HL-60 (cell line): ENCODE data around the gene CAMTA1.

Experiments
- DNase-seq, 2 experiments: peaks; one replicate each; pipeline ENCODE4 v3.0.0-alpha.2; 2010 to 2020; ENCODE audit warnings: low read depth in 1 of 2, low spot score in 1 of 2
- H3K27ac ChIP-seq: fragments of 250-450 bp; sonication (Bioruptor Pico); replicated peaks from 2 replicates; pipeline ENCODE4 v1.5.1; 2020; ENCODE audit warnings: mild to moderate bottlenecking, moderate library complexity
- H3K27me3 ChIP-seq: fragments of 250-450 bp; sonication (Bioruptor Pico); 2 replicates; pipeline ENCODE4 v1.5.1; 2021; ENCODE audit warnings: mild to moderate bottlenecking, moderate library complexity; ENCODE audit not compliant: insufficient read depth, poor library complexity, severe bottlenecking
- H3K4me3 ChIP-seq: replicated peaks from 2 replicates; pipeline ENCODE4 v1.5.1; 2011; ENCODE audit warnings: mild to moderate bottlenecking, control low read depth, low read length; ENCODE audit not compliant: insufficient read depth
- GABPA ChIP-seq: IDR thresholded peaks from 2 replicates; pipeline ENCODE4 v1.6.1; 2012; ENCODE audit warnings: low read depth
- POLR2AphosphoS5 ChIP-seq: IDR thresholded peaks from 2 replicates; pipeline ENCODE4 v1.6.1; 2012; ENCODE audit warnings: low read depth
- SPI1 ChIP-seq: IDR thresholded peaks from 2 replicates; pipeline ENCODE4 v1.6.1; 2012; ENCODE audit warnings: low read depth, mild to moderate bottlenecking, borderline replicate concordance
- TF ChIP-seq, protein P1 (sequence below): IDR thresholded peaks from 2 replicates; pipeline ENCODE4 v1.6.1; 2012; ENCODE audit warnings: low read depth; ENCODE audit not compliant: insufficient replicate concordance
- TF ChIP-seq, protein P2 (sequence below): IDR thresholded peaks from one replicate; pipeline ENCODE4 v1.5.1; 2011; ENCODE audit warnings: low read length, control low read depth, inconsistent platforms; ENCODE audit not compliant: insufficient read depth

Gene CAMTA1

GRCh38 chr1:7629465-7630195, 844.4 kb downstream of the CAMTA1 start:
- DNase-seq = no peak
- peaks cover 2% of the 10 kb centered on the region for H3K27me3 ChIP-seq
- H3K4me3 ChIP-seq = no peak overlapping the region
- no peak overlapping the region for H3K27ac ChIP-seq
- TF ChIP-seq POLR2AphosphoS5 (no peak), SPI1 (no peak), GABPA (no peak)
- TF ChIP-seq, protein P1, sequence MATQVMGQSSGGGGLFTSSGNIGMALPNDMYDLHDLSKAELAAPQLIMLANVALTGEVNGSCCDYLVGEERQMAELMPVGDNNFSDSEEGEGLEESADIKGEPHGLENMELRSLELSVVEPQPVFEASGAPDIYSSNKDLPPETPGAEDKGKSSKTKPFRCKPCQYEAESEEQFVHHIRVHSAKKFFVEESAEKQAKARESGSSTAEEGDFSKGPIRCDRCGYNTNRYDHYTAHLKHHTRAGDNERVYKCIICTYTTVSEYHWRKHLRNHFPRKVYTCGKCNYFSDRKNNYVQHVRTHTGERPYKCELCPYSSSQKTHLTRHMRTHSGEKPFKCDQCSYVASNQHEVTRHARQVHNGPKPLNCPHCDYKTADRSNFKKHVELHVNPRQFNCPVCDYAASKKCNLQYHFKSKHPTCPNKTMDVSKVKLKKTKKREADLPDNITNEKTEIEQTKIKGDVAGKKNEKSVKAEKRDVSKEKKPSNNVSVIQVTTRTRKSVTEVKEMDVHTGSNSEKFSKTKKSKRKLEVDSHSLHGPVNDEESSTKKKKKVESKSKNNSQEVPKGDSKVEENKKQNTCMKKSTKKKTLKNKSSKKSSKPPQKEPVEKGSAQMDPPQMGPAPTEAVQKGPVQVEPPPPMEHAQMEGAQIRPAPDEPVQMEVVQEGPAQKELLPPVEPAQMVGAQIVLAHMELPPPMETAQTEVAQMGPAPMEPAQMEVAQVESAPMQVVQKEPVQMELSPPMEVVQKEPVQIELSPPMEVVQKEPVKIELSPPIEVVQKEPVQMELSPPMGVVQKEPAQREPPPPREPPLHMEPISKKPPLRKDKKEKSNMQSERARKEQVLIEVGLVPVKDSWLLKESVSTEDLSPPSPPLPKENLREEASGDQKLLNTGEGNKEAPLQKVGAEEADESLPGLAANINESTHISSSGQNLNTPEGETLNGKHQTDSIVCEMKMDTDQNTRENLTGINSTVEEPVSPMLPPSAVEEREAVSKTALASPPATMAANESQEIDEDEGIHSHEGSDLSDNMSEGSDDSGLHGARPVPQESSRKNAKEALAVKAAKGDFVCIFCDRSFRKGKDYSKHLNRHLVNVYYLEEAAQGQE = no peak
- TF ChIP-seq, protein P2, sequence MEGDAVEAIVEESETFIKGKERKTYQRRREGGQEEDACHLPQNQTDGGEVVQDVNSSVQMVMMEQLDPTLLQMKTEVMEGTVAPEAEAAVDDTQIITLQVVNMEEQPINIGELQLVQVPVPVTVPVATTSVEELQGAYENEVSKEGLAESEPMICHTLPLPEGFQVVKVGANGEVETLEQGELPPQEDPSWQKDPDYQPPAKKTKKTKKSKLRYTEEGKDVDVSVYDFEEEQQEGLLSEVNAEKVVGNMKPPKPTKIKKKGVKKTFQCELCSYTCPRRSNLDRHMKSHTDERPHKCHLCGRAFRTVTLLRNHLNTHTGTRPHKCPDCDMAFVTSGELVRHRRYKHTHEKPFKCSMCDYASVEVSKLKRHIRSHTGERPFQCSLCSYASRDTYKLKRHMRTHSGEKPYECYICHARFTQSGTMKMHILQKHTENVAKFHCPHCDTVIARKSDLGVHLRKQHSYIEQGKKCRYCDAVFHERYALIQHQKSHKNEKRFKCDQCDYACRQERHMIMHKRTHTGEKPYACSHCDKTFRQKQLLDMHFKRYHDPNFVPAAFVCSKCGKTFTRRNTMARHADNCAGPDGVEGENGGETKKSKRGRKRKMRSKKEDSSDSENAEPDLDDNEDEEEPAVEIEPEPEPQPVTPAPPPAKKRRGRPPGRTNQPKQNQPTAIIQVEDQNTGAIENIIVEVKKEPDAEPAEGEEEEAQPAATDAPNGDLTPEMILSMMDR = no peak

- TF ChIP-seq GABPA (no peak), SPI1 (no peak), POLR2AphosphoS5 (no peak)
- TF ChIP-seq, protein P2 = no peak
- TF ChIP-seq, protein P1 = no peak
- DNase-seq = no peak
- Histone ChIP-seq H3K27ac (no peak overlapping the region), H3K27me3 (peaks cover 2% of the 10 kb centered on the region), H3K4me3 (no peak overlapping the region)
Observed at GRCh38 chr1:7630378-7630777, 845.1 kb downstream of the CAMTA1 start.

DNA sequence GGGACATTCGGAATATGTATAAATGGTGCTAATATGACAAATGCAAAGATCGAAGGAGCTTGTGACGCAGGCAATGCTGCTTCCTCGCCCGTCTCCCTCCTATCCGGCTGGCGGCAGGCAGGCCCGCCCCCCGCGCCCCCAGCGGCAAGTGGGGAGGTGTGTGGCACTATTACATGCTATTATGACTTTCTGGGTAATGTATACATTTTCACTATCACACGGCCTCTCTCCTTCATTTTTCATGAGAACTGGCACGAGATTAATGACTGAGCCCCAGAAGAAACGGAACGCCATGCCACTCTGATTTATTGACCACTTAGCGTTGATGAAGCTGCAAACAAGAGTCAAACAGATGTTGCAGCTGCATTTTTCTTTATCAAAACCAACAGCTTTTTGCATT, 846.9 kb downstream of the CAMTA1 start:
- DNase-seq = no peak
- H3K27me3 ChIP-seq = no peaks in the 10 kb centered on the region
- TF ChIP-seq GABPA = no peak
- TF ChIP-seq, protein P2 = no peak
- TF ChIP-seq POLR2AphosphoS5 = no peak
- TF ChIP-seq, protein P1 = no peak
- no peak for TF ChIP-seq SPI1
- H3K4me3 ChIP-seq = no peak overlapping the region
- H3K27ac ChIP-seq = no peak overlapping the region
